GM18508 (cell line): ENCODE measurements around the gene RAI1.

ENCODE experiments used
- ATAC-seq: cut with Tn5 transposase; IDR thresholded peaks from one replicate; pipeline ENCODE4 v1.9.1; 2021; ENCODE audit warnings: moderate number of reproducible peaks; ENCODE audit not compliant: insufficient read depth, unreplicated experiment

RAI1 gene

GRCh38 chr17:17714261-17714866 is 33.1 kb downstream of the RAI1 start:
- no peak for ATAC-seq

- ATAC-seq, result no peak
Measured at GRCh38 chr17:17714879-17715278, 33.6 kb downstream of the RAI1 start.

DNA sequence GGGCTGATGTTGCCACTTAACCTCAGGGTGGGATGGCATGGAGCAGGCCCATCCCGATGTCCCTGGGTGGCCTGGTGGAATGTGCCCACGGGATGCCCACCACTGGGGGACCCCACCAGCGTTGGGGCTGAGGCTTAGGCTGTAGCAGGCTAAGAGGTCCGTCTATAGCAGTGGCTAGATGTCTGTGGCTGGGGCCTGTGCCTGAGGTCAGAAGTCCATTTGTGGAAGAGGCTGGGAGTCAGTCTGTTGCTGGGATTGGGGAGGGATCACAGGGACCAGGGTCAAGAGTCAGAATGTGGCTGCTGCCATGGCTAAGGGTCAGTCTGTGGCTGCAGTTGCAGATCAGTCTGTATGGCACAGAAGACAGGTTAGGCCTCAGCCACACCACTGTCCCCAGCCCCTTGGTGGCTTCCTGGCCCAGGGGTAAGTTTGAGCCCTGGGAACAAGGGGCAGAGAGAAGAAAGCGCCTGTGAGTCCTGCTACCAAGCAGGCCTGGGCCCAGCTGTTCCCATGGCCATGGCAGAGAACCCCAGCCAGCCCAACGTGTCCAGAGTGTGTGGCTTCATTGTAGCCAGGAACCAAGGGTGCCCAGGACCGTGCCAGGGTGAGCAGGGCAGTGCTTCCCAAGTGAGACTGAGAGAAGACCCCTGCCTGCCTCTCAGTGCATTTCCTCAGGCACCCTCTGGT is 35.7 kb downstream of the RAI1 start:
- no peak for ATAC-seq

DNA sequence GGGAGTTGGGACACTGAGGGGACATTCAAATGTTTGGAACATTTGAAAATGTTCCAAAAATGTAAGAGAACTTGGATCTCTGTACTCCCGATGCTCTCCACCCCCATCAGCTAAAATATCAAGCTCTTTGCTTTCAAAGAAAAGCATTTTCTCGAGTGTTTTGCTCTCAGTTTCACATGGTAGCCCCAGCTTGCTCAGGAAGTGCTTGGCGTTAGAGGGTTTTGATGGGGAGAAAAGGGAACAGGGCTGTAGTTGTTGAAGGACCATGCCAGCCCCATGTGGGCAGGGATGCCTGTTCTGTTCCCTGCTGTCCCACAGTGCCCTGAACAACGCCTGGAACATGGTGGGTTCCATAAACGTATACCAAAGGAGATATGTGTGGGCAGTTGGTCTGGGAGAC is 37.0 kb downstream of the RAI1 start:
- ATAC-seq, result no peak

GRCh38 chr17:17719199-17719940 is 38.1 kb downstream of the RAI1 start:
- ATAC-seq, result no peak

GRCh38 chr17:17719966-17720543 is 38.8 kb downstream of the RAI1 start:
- ATAC-seq, result no peak

DNA sequence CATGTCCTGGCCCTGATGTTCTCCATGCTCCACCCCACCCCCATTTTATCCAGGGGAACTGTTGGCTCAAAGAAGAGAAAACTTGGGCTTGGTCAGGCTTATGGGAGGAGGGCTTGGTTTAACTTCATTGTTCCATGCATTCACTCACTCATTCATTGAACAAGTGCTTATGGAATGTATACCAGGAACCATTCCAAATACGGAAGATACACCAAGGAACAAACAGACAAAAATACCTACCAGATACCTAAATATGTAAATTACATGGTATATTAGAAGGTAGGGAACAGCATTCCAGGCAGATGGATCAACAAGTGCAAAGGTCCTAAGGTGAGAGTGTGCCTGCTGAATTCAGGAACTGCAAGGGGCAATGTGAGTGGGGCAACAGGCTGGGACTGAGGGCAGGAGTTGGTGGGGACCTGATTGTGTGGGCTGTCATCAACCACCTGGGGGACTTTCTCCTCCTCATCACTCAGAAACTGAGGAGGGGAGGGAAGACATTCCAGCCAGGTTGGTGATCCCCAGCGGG is 39.9 kb downstream of the RAI1 start:
- no peak for ATAC-seq

GRCh38 chr17:17722081-17722905 is 41.0 kb downstream of the RAI1 start:
- no peak for ATAC-seq

DNA sequence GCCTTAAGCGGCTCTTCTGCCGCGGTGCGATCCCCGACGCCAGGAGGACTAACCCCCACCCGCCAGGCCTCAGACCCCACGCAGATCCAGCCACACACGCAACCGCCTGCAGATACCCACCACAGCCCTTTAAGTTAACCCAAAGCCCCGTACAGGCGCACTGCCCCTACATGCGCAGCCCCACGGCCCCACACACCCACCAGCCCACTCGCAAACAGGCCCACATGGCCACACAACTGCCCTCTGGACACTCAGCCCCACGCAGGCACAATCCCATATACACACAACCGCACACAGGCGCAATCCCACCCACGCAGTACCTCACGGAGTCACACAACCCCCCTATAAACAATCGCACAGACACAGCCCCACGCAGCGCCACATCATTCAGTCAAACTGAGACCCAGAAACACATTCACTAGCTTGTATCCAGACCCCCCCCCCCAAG is 41.7 kb downstream of the RAI1 start:
- ATAC-seq, result no peak

DNA sequence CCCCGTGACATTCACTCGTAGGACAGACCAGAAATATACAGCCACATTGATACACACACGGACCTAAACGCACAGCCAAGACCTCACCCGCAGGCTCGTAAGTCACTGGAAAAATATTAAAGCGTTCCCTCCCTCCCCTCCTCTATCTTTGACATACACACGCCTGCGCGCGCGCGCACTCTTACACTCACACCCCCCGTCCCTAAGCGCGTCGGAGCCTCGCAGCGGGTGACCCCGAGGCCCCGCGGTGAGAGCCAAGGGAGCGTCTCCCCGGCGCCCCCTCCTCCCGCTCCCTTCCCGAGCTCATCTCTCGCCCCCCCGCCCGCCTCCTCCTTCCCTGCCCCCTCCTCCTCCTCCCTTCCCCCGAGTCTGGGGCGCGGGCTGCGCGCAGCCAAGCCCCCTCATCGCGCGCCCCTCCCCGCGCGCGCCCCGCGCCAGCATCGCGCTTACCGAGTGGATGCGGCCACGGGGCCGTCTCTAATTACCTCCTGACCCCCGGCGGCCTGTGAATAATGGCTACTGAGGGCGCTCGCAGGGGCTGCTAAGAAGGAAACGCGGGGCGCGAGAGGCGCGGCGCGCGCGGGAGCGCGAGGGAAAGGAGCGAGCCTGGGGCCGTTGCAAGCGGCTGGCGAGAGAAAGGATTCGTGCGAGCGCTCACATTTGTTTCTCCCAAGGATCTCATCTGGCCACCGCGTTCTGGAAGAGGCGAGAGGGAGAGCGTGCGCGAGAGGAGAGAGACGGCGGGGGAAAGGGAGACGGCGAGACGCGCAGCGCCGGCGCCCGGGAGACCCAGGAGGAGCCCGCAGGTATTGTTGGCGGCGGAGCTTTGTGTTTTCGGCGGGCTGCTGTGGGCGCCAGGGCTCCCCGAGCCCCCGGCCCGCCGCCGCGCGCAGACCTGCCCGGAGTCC is 42.4 kb downstream of the RAI1 start:
- no peak for ATAC-seq

- ATAC-seq, result no peak
Measured at GRCh38 chr17:17724307-17725010, 43.2 kb downstream of the RAI1 start.

- no peak for ATAC-seq
Measured at GRCh38 chr17:17725011-17725751, 43.9 kb downstream of the RAI1 start.

- no peak for ATAC-seq
Measured at GRCh38 chr17:17725752-17726457, 44.6 kb downstream of the RAI1 start.

GRCh38 chr17:17726458-17727060 is 45.3 kb downstream of the RAI1 start:
- no peak for ATAC-seq

GRCh38 chr17:17727111-17727659 is 45.9 kb downstream of the RAI1 start:
- no peak for ATAC-seq

DNA sequence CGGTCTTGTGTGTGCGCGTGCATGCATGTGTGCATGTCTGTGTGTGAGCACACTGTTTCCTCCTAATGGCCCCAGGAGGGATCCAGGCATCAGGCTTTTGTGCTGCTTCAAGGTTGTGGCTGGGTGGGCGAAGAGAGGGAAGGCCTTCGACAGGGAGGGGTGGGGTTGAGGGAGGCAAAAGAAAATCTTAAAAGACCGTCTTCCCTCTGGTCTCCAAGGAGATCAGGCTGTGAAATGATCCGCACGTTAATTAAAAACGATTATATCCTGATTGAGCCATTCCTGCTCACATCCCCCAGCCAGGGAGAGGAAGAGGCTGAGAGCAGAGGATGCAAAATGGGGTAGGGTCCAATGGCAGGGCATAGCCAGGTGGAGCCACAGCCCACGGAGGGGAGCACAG is 46.9 kb downstream of the RAI1 start:
- no peak for ATAC-seq
